NCI-H774 (cell line): ENCODE measurements around the gene SSNA1.

Experiments
- DNase-seq: peaks from one replicate; lab custom pipeline; 2025; lab: John Stamatoyannopoulos, UW

SSNA1 gene

DNA sequence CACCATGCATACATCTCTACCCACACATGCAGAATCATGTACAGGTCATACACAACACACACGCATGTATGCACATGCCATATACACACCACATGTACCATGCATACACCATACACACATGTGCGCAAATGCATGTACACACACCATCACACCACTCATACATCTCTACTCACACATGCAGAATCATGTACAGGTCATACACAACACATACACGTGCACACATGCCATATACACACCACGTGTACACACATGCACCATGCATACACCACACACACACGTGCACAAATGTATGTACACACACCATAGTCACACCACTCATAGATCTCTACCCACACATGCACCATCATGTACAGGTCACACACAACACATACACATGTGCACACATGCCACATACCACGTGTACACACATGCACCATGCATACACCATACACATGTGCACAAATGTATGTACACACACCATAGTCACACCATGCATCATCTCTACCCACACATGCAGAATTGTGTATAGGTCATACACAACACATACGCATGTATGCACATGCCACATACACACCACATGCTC lies 35.6 kb upstream of the SSNA1 start:
- DNase-seq: no peak

- DNase-seq: peak; percentile 15
These were observed 31.7 kb upstream of the SSNA1 start for GRCh38 chr9:137156567-137157375.

GRCh38 chr9:137157618-137158415 lies 30.7 kb upstream of the SSNA1 start:
- DNase-seq: no peak

- DNase-seq: peak; percentile 33
These were observed 29.9 kb upstream of the SSNA1 start for GRCh38 chr9:137158625-137159024.

- DNase-seq: no peak
These were observed 29.1 kb upstream of the SSNA1 start for GRCh38 chr9:137159105-137160053.

- no peak for DNase-seq
These were observed 28.4 kb upstream of the SSNA1 start for GRCh38 chr9:137160054-137160425.

DNA sequence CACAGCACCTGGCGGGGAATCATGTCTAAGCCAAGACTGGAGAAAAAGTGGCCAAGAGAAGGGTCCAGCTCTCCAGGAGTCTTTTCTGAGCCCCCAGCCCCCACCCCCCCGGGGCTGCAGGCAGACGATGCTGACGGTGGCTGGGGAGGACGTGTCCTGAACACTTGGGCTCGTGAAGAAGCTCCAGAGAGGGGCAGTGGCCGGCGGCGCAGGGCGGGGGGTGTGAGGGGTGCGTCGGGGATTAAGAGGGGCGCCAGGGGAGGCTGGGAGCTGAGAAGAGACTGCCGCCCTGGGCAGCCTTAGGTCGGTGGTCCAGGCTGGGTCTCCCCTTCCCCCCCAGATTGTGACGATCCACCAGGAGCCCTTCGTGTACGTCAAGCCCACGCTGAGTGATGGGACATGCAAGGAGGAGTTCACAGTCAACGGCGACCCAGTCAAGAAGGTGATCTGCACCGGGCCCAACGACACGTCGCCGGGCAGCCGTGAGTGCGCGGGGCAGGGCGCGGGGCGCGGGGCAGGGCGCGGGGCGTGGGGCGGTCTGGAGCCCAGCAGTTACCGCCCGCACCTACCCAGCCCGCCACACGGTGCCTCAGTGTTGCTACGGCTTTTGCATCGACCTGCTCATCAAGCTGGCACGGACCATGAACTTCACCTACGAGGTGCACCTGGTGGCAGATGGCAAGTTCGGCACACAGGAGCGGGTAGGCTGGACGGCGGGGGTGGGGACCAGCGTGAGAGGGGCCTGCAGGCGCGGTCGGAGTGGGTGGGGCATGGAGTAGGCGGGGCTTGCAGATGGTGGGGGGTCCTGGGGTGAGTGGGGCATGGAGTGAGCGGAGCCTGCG lies 27.5 kb upstream of the SSNA1 start:
- no peak for DNase-seq

DNA sequence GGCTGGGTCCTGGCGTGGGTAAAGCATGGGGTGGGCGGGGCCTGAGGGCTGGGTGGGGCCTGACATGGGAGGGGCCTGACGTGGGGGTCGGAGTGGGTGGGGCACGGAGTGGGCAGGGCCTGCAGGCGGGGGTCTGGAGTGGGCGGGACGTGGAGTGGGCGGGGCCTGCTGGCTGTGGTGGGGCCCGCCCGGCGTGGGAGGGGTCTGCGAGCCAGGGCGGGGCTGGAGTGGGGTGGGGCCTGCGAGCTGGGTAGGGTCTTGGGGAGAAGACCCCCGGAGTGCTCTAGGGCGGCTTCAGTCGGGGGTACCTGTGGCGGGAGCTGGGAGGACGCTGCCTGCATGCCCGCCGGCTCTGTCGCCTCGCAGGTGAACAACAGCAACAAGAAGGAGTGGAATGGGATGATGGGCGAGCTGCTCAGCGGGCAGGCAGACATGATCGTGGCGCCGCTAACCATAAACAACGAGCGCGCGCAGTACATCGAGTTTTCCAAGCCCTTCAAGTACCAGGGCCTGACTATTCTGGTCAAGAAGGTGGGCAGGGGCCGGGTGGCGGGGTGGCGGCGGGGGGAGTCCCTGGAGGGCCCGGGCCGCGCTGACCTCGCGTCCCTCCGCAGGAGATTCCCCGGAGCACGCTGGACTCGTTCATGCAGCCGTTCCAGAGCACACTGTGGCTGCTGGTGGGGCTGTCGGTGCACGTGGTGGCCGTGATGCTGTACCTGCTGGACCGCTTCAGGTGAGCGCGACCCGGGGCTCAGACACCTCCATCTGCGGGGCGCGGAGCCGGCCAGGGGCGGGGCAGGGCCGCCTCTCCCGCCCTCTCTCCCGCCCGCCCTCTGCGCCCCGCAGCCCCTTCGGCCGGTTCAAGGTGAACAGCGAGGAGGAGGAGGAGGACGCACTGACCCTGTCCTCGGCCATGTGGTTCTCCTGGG lies 26.7 kb upstream of the SSNA1 start:
- DNase-seq: no peak

DNA sequence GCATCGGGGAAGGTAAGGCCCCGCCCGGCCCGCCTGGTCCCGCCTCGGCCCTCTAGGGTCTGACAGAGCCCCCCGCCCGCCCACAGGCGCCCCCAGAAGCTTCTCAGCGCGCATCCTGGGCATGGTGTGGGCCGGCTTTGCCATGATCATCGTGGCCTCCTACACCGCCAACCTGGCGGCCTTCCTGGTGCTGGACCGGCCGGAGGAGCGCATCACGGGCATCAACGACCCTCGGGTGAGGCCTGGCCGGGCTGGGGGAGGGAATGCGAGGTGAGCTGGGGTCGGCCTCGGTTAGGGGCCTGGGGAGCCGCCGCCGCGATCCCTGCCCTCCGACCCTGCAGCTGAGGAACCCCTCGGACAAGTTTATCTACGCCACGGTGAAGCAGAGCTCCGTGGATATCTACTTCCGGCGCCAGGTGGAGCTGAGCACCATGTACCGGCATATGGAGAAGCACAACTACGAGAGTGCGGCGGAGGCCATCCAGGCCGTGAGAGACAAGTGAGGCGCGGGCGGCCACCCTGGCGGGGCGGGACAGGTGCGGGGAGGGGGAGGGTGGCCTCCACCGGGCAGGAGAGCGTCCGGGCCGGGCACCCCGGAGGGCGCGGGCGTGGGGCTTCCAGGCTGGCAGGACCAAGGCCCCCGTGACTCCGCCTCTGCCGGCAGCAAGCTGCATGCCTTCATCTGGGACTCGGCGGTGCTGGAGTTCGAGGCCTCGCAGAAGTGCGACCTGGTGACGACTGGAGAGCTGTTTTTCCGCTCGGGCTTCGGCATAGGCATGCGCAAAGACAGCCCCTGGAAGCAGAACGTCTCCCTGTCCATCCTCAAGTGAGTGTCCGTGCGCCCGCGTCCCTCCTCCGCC lies 25.7 kb upstream of the SSNA1 start:
- no peak for DNase-seq

DNA sequence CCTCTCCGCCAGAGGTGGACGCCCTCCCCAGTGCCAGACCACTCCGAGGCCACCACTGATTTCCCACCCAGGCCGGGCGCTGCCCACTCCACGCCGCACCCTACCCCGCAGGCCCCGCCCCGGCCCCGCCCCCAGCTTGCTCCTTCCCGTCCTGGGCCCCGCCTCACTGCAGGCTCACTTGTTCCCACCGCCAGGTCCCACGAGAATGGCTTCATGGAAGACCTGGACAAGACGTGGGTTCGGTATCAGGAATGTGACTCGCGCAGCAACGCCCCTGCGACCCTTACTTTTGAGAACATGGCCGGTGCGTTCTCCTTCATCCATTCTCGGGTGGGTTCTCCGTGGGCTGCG lies 25.1 kb upstream of the SSNA1 start:
- DNase-seq: no peak

DNA sequence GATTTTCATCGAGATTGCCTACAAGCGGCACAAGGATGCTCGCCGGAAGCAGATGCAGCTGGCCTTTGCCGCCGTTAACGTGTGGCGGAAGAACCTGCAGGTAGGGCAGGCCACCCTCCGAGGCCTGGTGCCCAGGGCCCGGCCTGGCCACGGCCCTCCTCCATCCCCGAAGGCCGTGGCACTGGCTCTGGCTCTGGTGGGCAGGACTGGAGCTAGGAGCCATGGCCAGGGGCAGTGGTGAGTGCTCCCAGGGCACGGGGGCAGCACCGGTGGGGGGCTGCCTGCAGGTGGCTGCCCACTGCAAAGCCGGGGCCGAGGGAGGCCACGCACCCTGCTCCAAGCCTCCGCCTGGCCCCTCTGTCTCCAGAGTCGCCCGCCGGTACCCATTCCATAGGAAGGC lies 24.7 kb upstream of the SSNA1 start:
- DNase-seq: no peak

DNA sequence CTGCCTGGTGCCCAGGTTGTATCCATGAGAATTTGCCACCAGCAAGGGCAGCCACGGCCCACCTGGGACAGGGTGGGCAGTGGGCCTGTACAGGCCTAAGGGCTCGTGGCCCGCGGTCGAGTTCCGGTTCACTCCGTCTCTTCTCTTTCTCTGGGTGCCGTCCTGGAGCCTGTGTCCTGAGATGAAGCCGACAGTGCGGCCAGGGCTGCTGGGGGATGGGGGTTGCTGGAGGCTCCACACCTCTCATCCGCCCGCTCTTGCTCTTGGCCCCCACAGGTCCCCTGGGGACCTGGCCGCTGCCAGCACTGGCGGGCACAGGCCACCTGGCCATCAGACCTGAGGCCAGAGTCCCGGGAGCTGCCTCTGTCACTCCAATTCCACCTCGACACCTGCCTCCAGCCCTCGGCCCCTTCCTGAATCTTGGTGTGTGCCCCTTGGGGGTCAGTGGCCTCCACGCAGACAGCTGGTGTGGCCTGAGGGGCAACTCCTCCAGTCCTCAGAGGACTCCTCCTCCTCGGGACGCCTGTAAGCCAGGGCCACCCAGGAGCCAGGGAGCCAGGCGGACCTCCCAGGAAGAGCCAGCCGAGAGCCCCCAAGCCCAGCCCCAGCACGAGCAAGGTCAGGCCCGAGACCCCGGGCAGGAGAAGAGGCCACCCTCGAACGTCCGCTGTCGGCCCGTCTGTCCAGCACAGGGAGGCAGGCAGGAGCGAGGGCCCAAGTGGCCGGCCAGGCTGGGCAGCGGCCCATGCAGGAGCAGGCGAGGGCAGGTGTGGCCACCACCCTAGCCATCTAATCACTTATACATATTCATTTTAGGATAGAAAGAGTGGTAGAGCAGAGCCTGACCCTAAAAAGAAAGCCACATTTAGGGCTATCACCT lies 23.9 kb upstream of the SSNA1 start:
- DNase-seq: no peak

GRCh38 chr9:137165250-137165836 lies 23.1 kb upstream of the SSNA1 start:
- no peak for DNase-seq

DNA sequence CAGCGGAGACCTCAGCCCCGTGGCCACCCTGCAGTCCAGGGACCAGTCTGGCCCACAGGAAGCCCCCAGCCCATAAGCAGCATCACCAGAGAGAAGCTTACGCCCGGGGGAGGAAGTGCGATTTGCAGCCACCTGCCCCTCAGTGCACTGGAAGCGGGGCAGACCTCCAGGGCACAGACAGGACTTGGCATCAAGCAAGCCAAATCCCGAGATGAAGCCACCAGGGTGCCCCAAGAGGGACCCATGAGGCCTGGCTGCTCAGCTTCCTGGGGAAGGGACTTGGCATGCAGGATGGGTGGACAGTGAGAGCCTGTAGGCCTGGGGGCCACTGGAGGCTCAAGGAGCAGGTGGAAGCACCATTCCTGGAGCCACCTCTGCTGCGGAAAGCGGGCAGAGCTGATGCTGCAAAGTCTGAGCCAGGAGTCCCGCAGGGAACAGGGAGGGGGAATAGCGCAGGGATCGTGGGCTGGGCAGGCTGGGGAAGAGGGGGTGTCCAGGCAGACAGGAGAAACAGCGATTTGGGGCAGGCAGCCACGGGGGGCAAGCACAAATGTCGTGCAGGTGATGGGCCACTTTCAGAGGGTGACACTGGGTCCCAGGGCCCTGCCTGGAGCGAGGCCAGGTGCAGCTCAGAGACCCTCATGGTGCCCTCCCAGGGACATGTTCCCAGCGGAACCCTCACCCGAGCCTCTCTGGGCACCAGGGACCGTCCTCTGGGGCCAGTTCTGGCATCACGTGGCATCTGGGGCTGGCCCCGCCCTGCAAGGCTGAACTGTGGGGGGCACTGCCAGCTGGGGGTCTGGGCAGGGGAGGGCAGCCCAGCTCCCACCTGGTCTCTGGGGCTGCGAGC lies 21.9 kb upstream of the SSNA1 start:
- DNase-seq: no peak

DNA sequence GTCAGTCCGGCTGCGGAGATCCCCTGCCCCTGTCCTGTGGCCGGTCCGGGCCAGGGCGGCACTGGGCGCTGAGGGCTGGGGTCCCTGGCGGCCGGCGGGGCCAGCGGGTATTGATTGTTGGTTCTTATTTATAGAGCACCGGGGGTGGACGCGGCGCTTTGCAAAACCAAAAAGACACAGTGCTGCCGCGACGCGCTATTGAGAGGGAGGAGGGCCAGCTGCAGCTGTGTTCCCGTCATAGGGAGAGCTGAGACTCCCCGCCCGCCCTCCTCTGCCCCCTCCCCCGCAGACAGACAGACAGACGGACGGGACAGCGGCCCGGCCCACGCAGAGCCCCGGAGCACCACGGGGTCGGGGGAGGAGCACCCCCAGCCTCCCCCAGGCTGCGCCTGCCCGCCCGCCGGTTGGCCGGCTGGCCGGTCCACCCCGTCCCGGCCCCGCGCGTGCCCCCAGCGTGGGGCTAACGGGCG lies 21.2 kb upstream of the SSNA1 start:
- DNase-seq: no peak

DNA sequence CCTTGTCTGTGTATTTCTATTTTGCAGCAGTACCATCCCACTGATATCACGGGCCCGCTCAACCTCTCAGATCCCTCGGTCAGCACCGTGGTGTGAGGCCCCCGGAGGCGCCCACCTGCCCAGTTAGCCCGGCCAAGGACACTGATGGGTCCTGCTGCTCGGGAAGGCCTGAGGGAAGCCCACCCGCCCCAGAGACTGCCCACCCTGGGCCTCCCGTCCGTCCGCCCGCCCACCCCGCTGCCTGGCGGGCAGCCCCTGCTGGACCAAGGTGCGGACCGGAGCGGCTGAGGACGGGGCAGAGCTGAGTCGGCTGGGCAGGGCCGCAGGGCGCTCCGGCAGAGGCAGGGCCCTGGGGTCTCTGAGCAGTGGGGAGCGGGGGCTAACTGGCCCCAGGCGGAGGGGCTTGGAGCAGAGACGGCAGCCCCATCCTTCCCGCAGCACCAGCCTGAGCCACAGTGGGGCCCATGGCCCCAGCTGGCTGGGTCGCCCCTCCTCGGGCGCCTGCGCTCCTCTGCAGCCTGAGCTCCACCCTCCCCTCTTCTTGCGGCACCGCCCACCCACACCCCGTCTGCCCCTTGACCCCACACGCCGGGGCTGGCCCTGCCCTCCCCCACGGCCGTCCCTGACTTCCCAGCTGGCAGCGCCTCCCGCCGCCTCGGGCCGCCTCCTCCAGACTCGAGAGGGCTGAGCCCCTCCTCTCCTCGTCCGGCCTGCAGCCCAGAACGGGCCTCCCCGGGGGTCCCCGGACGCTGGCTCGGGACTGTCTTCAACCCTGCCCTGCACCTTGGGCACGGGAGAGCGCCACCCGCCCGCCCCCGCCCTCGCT lies 20.5 kb upstream of the SSNA1 start:
- DNase-seq: peak; percentile 58
